Measurements from ENCODE around the gene PRKAB2.
"Not testable (repeated sequence)": the region's sequence is repeated elsewhere in the genome, so short reads cannot be mapped to it uniquely, and the experiment has no call there.

PRKAB2 gene

DNA sequence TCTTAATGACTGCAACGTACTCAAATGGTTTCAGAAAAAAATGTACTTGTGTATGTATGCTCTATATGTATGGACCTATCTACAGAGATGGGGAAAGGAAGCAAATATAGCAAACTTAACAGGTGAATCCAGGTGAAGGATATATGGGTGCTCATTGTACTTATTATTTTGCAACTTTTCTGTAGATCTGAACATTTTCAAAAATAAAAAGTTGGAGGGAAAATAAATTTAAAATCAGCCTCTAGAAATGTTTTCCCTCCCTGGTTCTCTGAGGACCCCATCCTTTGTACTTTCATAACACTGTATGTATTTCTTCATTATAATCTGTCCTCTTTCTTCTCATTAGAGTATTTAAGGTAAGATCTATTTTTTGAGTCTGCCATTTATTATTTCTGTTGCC lies 34.9 kb upstream of the PRKAB2 start:
- TF ChIP-seq, protein P1, sequence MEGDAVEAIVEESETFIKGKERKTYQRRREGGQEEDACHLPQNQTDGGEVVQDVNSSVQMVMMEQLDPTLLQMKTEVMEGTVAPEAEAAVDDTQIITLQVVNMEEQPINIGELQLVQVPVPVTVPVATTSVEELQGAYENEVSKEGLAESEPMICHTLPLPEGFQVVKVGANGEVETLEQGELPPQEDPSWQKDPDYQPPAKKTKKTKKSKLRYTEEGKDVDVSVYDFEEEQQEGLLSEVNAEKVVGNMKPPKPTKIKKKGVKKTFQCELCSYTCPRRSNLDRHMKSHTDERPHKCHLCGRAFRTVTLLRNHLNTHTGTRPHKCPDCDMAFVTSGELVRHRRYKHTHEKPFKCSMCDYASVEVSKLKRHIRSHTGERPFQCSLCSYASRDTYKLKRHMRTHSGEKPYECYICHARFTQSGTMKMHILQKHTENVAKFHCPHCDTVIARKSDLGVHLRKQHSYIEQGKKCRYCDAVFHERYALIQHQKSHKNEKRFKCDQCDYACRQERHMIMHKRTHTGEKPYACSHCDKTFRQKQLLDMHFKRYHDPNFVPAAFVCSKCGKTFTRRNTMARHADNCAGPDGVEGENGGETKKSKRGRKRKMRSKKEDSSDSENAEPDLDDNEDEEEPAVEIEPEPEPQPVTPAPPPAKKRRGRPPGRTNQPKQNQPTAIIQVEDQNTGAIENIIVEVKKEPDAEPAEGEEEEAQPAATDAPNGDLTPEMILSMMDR (IDR thresholded peaks at IDR 0.05; ENCODE audit: low read depth, low read length, missing control alignments): no peak
- H3K4me3 ChIP-seq (replicated peaks; ENCODE audit: low read depth, low read length): no peak overlapping the region
- DNase-seq (ENCODE audit: extremely low read depth, low read depth): no peak

DNA sequence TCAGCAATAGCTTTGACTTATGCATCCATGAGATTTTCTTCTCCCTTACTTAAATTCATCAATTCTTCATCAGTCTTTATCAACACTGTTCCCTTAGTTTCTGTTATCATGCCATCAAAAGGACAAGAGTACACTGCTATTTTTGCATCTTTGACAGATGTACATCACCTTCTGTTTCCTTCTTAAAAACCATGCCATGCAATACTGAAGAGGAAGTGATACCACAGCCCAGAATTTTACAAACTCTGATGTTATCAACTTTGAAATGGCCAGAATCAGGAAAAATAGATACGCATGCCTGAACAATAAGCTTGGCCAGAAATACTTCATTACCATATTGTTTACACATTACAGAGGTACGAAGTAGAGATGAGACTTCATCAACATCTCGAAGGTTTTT lies 31.8 kb upstream of the PRKAB2 start:
- TF ChIP-seq, protein P1 (IDR thresholded peaks at IDR 0.05; ENCODE audit: low read depth, low read length, missing control alignments): no peak
- DNase-seq (ENCODE audit: extremely low read depth, low read depth): no peak
- no peak overlapping the region for H3K4me3 ChIP-seq (replicated peaks; ENCODE audit: low read depth, low read length)

DNA sequence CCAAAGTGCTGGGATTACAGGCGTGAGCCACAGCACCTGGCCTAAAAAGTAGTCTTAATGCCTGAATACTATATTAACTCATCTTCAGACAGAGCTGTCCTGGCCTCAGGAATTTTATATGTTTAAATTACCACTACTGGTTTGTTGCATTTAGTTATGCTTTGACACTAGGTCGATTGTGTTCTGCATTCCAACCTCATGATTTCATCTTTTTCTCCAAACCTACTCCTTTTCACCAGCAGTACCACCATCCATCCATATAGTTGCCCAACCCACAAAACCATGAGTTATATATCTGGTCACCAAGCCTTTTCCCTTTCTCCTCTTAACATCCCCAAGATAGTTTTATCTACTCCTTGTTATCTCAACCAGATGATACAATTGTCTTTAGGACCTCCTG lies 30.3 kb upstream of the PRKAB2 start:
- DNase-seq (ENCODE audit: extremely low read depth, low read depth): no peak
- H3K4me3 ChIP-seq (replicated peaks; ENCODE audit: low read depth, low read length): no peak overlapping the region
- TF ChIP-seq, protein P1 (IDR thresholded peaks at IDR 0.05; ENCODE audit: low read depth, low read length, missing control alignments): no peak

DNA sequence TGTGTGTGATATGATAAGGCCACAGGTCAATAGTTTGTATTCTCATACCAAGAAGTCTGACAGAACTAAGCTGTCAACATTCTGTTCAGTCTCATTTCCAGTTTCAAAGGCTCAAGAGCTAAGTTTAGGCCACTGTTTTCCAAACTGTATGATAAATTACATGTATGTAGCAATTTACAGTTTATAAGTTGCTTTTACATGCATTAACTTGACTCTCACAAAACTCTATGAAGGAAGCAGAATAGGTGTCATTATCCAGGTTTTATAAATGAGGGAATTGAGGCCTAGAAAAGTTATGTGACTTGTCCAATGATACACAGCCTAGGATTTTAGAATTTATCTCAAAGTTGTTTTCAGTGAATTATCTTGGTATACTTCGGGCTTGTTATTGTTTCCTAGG lies 29.5 kb upstream of the PRKAB2 start:
- no peak for DNase-seq (ENCODE audit: extremely low read depth, low read depth)
- TF ChIP-seq, protein P1 (IDR thresholded peaks at IDR 0.05; ENCODE audit: low read depth, low read length, missing control alignments): no peak
- H3K4me3 ChIP-seq (replicated peaks; ENCODE audit: low read depth, low read length): no peak overlapping the region

DNA sequence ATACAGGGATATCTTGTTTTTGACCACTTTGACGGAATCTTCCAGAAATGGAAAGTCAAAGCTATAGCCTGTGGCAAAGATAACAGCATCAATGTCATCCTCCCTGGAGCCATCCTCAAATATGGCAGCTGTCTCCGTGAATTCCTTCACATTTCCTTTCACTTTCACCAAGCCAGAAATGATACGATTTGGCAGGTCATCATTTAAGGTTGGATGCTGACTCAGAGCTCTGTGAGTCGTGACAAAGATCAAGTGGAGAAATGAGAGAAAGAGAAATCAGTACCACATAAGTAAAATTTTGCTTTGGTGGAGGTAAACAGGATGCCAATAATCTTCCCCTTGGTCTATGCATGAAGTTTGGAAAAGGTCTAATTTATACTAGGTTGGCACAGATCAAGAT lies 29.0 kb upstream of the PRKAB2 start:
- TF ChIP-seq, protein P1 (IDR thresholded peaks at IDR 0.05; ENCODE audit: low read depth, low read length, missing control alignments): no peak
- no peak for DNase-seq (ENCODE audit: extremely low read depth, low read depth)
- H3K4me3 ChIP-seq (replicated peaks; ENCODE audit: low read depth, low read length): no peak overlapping the region

DNA sequence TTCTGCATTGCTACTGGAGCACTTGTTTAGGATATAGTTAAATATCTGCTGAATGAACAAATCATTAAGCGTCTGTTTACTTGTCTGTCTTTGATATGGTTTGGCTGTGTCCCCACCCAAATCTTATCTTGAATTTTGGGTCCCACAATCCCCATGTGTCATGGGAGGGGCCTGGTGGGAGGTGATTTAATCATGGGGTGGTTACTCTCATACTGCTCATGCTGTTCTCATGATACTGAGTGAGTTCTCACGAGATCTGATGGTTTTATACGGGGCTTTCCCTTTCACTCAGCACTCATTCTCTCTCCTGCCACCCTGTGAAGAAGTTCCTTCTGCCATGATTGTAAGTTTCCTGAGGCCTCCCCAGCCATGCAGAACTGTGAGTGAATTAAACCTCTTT lies 25.1 kb upstream of the PRKAB2 start:
- not testable (repeated sequence) for H3K4me3 ChIP-seq (replicated peaks; ENCODE audit: low read depth, low read length); DNase-seq (ENCODE audit: extremely low read depth, low read depth)

DNA sequence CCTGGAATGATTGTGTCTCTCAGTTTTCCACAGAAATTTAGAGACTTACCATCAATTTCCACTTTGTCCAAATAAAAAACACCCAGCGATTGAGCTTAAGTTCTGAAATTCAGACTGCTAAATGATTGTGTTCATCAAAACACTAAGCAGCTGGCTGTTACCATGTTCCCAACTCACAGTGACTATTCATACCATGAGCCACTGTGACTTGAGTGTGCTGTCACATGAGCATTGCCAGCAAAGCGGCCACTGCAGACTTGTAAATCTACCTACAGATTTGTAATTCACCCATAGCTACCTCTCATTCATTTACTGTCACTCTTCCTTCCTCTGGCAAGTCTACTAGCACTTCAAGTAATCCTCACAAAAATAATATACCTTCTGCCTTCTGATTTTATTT lies 17.2 kb upstream of the PRKAB2 start:
- TF ChIP-seq, protein P1 (IDR thresholded peaks at IDR 0.05; ENCODE audit: low read depth, low read length, missing control alignments): no peak
- no peak for DNase-seq (ENCODE audit: extremely low read depth, low read depth)
- H3K4me3 ChIP-seq (replicated peaks; ENCODE audit: low read depth, low read length): no peak overlapping the region

Measured in HFF-Myc (cell line).